Large intestine (tissue), 3 donors: ENCODE measurements around the gene PDXK. TPM values are rescaled to one million over a fixed set of nuclear protein-coding genes. Genes with fewer than 3 reads are reported as not detected.

ENCODE experiments used
- DNase-seq, 2 donors: peaks; one replicate each; pipeline versions ENCODE4 v3.0.0 to v3.0.0-alpha.2; 2013
- H3K27ac ChIP-seq: one replicate; pipeline ENCODE4 v1.5.1; 2013; ENCODE audit warnings: low read length
- H3K27me3 ChIP-seq: 2 replicates; pipeline ENCODE4 v1.6.1; 2013; ENCODE audit warnings: low read length; ENCODE audit not compliant: control insufficient read depth, insufficient read depth
- H3K36me3 ChIP-seq: 2 replicates; pipeline ENCODE4 v1.6.1; 2013; ENCODE audit warnings: low read length; ENCODE audit not compliant: control insufficient read depth, insufficient read depth
- H3K4me1 ChIP-seq: one replicate; pipeline ENCODE4 v1.6.1; 2013; ENCODE audit warnings: low read length; ENCODE audit not compliant: control insufficient read depth, insufficient read depth
- H3K4me3 ChIP-seq: one replicate; pipeline ENCODE4 v1.5.1; 2013; ENCODE audit warnings: low read length
- H3K9me3 ChIP-seq: one replicate; pipeline ENCODE4 v1.6.1; 2013; ENCODE audit warnings: mild to moderate bottlenecking, low read depth, low read length, moderate library complexity; ENCODE audit not compliant: control insufficient read depth
- WGBS: methylation state at CpG from one replicate; pipeline ENCODE4 v1.1.5; 2013; ENCODE audit warnings: low lambda C conversion rate; ENCODE audit not compliant: insufficient coverage; 5-methylcytosine and 5-hydroxymethylcytosine counted together
- polyA plus RNA-seq: library from polyadenylated mRNA; unstranded; fragments of 120-200 nt; gene quantifications from one replicate; pipeline ENCODE4 v1.2.1, GENCODE V29; 2013

The PDXK gene
- polyA plus RNA-seq, 1 donor = 86.5 TPM

DNA sequence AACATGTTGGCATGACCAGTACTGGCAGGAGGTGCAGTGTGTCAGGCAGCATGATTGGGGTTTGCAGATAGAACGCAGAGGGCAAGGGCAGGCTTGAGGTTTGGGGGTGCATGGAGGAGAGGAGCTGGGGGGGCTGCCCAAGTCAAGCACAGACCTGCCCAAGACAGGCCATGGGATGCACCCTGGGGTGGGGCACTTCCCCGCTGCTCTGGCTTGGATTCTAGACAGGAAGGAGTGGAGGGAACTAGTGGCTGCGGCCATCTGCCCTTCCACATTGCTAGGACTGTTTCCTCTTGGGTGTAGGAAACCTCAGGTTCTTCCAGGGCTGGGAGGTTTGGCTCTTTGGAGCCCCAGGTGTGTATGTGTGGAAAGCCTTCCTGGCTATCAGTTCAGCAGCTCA lies 3.0 kb downstream of the PDXK start:
- H3K27ac ChIP-seq = peak overlapping the region; percentile 89
- H3K4me3 ChIP-seq = peak overlapping the region; percentile 12
- peaks cover 38% of the 10 kb centered on the region for H3K4me1 ChIP-seq
- H3K36me3 ChIP-seq = peaks cover 13% of the 10 kb centered on the region
- no peaks in the 10 kb centered on the region for H3K9me3 ChIP-seq
- DNase-seq = no peak
- WGBS = no CpG with 5 or more reads among the region's 3 CpGs
- no peaks in the 10 kb centered on the region for H3K27me3 ChIP-seq

DNA sequence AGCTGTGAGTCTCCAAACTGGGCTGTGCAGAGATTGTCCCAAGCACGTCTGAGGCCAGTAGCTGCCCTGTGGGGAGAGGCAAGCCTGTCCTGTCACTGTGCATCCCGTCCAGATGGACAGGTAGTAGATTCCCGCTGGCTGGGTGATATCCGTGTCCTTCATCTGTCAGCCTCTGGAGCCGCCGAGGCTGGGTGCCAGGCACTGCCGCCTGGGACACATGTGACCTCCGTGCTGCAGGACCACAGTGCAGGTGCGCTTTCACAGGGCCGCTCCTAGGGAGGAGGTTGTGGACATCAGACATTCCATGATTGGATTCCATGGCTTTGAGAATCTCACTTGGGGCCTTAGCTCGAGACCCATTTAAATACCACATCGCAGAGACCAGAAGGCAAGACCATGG lies 4.7 kb downstream of the PDXK start:
- peaks cover 48% of the 10 kb centered on the region for H3K4me1 ChIP-seq

GRCh38 chr21:43726686-43727518 lies 8.0 kb downstream of the PDXK start:
- Histone ChIP-seq H3K36me3 (peaks cover 13% of the 10 kb centered on the region), H3K9me3 (no peaks in the 10 kb centered on the region), H3K4me3 (no peak overlapping the region), H3K4me1 (peaks cover 63% of the 10 kb centered on the region), H3K27ac (peak overlapping the region; percentile 99), H3K27me3 (no peaks in the 10 kb centered on the region)
- no peak for DNase-seq
- WGBS = 100% methylated on average over 1 of the region's 21 CpGs

More for the DNA sequence above, 4.7 kb downstream of the PDXK start:
- Histone ChIP-seq H3K9me3 (no peaks in the 10 kb centered on the region), H3K27ac (no peak overlapping the region), H3K4me3 (no peak overlapping the region), H3K36me3 (peaks cover 13% of the 10 kb centered on the region), H3K27me3 (no peaks in the 10 kb centered on the region)
- WGBS = no CpG with 5 or more reads among the region's 12 CpGs
- no peak for DNase-seq

GRCh38 chr21:43727519-43728153 lies 8.7 kb downstream of the PDXK start:
- Histone ChIP-seq H3K27ac (peak overlapping the region; percentile 99), H3K4me3 (peak overlapping the region; percentile 53), H3K4me1 (peaks cover 64% of the 10 kb centered on the region), H3K27me3 (no peaks in the 10 kb centered on the region), H3K9me3 (no peaks in the 10 kb centered on the region), H3K36me3 (peaks cover 13% of the 10 kb centered on the region)
- WGBS = no CpG with 5 or more reads among the region's 10 CpGs
- DNase-seq = peak in 1 of 2 donors; percentile 41

GRCh38 chr21:43728154-43728466 lies 9.2 kb downstream of the PDXK start:
- peak overlapping the region; percentile 99 for H3K27ac ChIP-seq
- H3K4me1 ChIP-seq = peaks cover 68% of the 10 kb centered on the region
- peaks cover 13% of the 10 kb centered on the region for H3K36me3 ChIP-seq
- H3K27me3 ChIP-seq = no peaks in the 10 kb centered on the region
- no CpG with 5 or more reads among the region's 7 CpGs for WGBS
- DNase-seq = no peak
- H3K9me3 ChIP-seq = no peaks in the 10 kb centered on the region
- H3K4me3 ChIP-seq = peak overlapping the region; percentile 53

GRCh38 chr21:43728467-43729390 lies 9.8 kb downstream of the PDXK start:
- peak overlapping the region; percentile 53 for H3K4me3 ChIP-seq
- H3K4me1 ChIP-seq = peaks cover 74% of the 10 kb centered on the region
- H3K27me3 ChIP-seq = no peaks in the 10 kb centered on the region
- no CpG with 5 or more reads among the region's 59 CpGs for WGBS
- no peaks in the 10 kb centered on the region for H3K9me3 ChIP-seq
- peaks cover 8% of the 10 kb centered on the region for H3K36me3 ChIP-seq
- peak overlapping the region; percentile 99 for H3K27ac ChIP-seq
- peak; percentile 96 to 98 for DNase-seq

DNA sequence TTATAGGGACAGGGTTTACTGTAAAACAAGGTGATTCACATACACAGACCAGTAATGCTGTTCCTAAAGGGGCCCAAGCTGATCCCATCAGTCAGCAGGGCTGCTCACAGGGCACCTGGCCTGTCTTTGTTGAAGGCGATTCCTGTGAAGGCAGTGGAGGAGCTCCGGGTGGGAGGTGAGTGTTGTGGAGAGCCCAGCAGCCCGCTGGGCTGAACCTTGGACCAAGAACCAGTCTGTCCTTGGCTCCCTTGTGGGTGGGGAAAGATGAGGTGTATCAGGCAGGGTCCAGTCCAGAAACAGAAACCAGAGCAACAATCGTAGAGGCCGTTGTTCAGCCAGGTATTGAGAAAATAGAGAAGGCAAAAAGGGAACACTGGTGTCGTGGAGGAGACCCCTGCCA lies 12.5 kb downstream of the PDXK start:
- peak; percentile 91 to 95 for DNase-seq
- H3K4me1 ChIP-seq = peaks cover 81% of the 10 kb centered on the region
- H3K4me3 ChIP-seq = peak overlapping the region; percentile 30
- WGBS = no CpG with 5 or more reads among the region's 6 CpGs
- no peaks in the 10 kb centered on the region for H3K27me3 ChIP-seq
- H3K27ac ChIP-seq = peak overlapping the region; percentile 99
- peaks cover 20% of the 10 kb centered on the region for H3K36me3 ChIP-seq
- peaks cover 5% of the 10 kb centered on the region for H3K9me3 ChIP-seq

- H3K9me3 ChIP-seq = peaks cover 5% of the 10 kb centered on the region
- peak overlapping the region; percentile 30 for H3K4me3 ChIP-seq
- H3K27me3 ChIP-seq = no peaks in the 10 kb centered on the region
- peak overlapping the region; percentile 99 for H3K27ac ChIP-seq
- WGBS = no CpG with 5 or more reads among the region's 23 CpGs
- H3K4me1 ChIP-seq = peaks cover 81% of the 10 kb centered on the region
- peaks cover 26% of the 10 kb centered on the region for H3K36me3 ChIP-seq
- no peak for DNase-seq
Observed at GRCh38 chr21:43731891-43732711, 13.2 kb downstream of the PDXK start.

- Histone ChIP-seq H3K36me3 (peaks cover 34% of the 10 kb centered on the region), H3K27me3 (no peaks in the 10 kb centered on the region), H3K9me3 (peaks cover 5% of the 10 kb centered on the region), H3K4me3 (peak overlapping the region; percentile 5), H3K4me1 (peaks cover 81% of the 10 kb centered on the region), H3K27ac (peak overlapping the region; percentile 99)
- WGBS = 67% methylated on average over 2 of the region's 10 CpGs
- DNase-seq = no peak
Observed at GRCh38 chr21:43733060-43733459, 14.1 kb downstream of the PDXK start.
